RWPE1 (cell line): ENCODE data around the gene STYK1.
"Not testable (repeated sequence)": the region's sequence is repeated elsewhere in the genome, so short reads cannot be mapped to it uniquely, and the experiment has no call there.

Experiments used
- CTCF ChIA-PET: fragments of 350-600 bp; sonication (Branson Sonifier 250); formaldehyde crosslinking; extraction: SDS; loops from one replicate; lab custom pipeline; 2021; lab: Yijun Ruan, JAX
- POLR2A ChIA-PET: fragments of 400-600 bp; formaldehyde crosslinking; extraction: SDS; loops from one replicate; lab custom pipeline; 2020; ENCODE audit warnings: antibody characterized with exemption; ENCODE audit not compliant: low non-redundant PET; lab: Yijun Ruan, JAX
- DNase-seq: peaks from one replicate; pipeline ENCODE4 v3.0.0; 2012; ENCODE audit warnings: low spot score
- H3K27ac ChIP-seq: fragments of 450-650 bp; 2 replicates; pipeline ENCODE4 v1.5.1; 2017
- TF ChIP-seq, protein P1 (sequence below): fragments of 450-650 bp; conservative IDR thresholded peaks from 2 replicates; pipeline ENCODE4 v1.5.1; 2017; ENCODE audit warnings: low read depth, mild to moderate bottlenecking

Gene STYK1

DNA sequence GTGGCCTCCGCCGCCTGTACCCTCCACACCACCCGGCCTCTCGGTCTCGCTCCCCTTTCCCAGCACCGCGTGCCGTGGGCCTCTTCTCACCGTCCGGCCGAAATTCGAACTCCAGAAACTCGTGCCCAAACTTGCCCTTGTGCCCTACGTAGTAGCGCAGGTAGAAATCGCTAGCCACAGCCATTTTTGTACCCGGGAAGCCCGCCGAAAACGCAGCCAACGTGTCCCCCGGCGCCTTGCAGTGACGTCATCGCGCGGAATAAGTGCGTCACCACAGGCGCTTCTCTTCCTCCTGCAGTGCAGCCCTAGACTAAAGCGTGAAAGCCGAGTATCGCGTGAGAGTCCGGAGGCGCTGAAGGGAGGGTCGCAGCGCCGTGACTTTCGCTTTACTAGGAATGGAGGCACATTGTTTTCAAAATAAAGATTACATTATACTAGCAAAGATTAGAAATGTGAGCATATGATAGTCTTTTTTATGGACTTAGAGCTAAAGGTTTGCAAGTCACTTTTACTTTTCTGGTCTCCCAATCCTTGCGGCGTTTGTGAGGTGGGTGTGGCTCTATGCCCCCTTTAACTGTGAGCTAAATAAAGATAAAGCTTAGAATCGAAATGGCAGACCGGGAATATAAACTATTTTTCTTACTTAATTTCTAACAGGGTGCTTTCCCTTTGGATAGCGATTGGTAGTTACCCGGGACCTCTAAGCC lies 60.4 kb downstream of the STYK1 start, which contains the start of gene MAGOHB:
Gene MAGOHB, minus strand, starts transcription at position 261 of the 707 bp plus-strand sequence. Its CDS starts 77 bp downstream, at position 184.
- ChIA-PET POLR2A (no interaction called here), CTCF (interaction anchor here (1.1 kb wide), 1 partner anchor 61 kb away, joined by 3 read pairs; no protein-coding TSS in a partner anchor)
- DNase-seq, result peak; percentile 90
- TF ChIP-seq, protein P1, sequence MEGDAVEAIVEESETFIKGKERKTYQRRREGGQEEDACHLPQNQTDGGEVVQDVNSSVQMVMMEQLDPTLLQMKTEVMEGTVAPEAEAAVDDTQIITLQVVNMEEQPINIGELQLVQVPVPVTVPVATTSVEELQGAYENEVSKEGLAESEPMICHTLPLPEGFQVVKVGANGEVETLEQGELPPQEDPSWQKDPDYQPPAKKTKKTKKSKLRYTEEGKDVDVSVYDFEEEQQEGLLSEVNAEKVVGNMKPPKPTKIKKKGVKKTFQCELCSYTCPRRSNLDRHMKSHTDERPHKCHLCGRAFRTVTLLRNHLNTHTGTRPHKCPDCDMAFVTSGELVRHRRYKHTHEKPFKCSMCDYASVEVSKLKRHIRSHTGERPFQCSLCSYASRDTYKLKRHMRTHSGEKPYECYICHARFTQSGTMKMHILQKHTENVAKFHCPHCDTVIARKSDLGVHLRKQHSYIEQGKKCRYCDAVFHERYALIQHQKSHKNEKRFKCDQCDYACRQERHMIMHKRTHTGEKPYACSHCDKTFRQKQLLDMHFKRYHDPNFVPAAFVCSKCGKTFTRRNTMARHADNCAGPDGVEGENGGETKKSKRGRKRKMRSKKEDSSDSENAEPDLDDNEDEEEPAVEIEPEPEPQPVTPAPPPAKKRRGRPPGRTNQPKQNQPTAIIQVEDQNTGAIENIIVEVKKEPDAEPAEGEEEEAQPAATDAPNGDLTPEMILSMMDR, result no peak
- H3K27ac ChIP-seq, result peak within 1 kb of the TSS; percentile 69

DNA sequence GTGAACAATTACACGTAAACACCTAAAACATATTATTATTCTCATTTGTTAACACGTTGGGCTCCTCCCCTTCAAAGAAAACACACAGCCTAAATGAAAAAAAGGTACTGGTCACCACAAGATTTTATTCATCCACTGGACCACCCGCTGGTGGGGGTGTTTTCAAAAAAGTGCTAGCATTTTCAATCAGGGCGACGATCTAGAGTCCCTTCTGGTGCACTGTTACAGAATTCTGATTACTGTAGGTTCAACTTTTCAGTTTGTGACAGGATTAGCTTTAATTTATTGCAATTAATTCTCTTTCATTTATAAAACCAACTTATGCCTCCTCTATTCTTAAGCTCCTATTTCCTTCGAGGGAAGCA lies 60.9 kb downstream of the STYK1 start:
- DNase-seq, result no peak
- TF ChIP-seq, protein P1, result no peak
- ChIA-PET CTCF (no interaction called here), POLR2A (no interaction called here)
- peak overlapping the region; percentile 69 for H3K27ac ChIP-seq

DNA sequence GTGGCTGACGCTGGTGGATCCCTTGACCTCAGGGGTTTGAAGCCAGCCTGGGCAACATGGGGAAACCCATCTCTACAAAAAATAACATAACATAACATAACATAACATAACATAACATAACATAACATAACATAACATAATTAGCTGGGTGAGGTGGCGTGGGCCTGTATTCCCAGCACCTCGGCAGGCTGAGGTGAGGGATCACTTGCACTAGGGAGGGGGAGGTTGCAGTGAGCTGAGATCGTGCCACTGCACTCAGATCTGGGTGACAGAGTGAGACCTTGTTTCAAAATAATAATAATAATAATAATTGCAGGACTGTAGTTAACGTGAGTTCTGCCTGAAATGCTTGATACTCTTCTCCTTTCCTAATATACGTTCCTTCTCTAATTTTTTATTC lies 61.7 kb downstream of the STYK1 start:
- TF ChIP-seq, protein P1, result no peak
- CTCF ChIA-PET, result interaction anchor here (0.6 kb wide), 1 partner anchor 78 kb away, joined by 3 read pairs; no protein-coding TSS in a partner anchor
- DNase-seq, result no peak
- POLR2A ChIA-PET, result no interaction called here
- no peak overlapping the region for H3K27ac ChIP-seq

DNA sequence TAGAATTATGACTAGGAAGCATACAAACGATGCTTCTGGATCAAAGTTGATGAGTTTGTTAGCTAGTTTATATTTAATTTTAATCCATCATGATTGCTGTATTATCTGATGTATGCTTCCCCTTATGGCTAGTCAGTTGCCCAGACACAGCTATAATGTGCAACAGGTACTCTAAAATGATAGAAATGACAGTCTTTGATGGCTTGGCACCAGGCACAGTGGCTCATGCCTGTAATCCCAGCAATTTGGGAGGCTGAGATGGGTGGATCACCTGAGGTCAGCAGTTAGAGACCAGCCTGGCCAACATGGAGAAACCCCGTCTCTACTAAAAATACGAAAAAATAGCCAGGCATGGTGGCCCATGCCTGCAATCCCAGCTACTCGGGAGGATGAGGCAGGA lies 62.6 kb downstream of the STYK1 start:
- DNase-seq, POLR2A ChIA-PET, H3K27ac ChIP-seq, CTCF ChIA-PET: not testable (repeated sequence)

DNA sequence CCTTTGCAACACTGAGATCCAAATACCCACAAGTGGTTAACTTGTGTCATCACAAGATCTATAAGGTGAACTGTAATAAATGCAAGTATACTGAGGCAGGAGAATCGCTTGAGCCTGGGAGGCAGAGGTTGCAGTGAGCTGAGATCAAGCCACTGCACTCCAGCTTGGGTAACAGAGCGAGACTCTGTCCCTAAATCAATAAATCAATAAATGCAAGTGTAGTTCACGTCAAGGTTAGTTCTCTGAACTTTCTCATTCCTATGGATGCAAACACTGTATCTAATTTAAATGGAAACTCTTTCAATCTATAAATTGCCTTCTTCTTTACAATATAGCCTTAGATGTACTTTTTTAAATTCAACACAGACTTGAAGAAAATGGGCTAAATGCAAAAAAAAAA lies 63.7 kb downstream of the STYK1 start:
- no peak for DNase-seq
- TF ChIP-seq, protein P1, result no peak
- POLR2A ChIA-PET, result no interaction called here
- CTCF ChIA-PET, result no interaction called here
- H3K27ac ChIP-seq, result no peak overlapping the region

DNA sequence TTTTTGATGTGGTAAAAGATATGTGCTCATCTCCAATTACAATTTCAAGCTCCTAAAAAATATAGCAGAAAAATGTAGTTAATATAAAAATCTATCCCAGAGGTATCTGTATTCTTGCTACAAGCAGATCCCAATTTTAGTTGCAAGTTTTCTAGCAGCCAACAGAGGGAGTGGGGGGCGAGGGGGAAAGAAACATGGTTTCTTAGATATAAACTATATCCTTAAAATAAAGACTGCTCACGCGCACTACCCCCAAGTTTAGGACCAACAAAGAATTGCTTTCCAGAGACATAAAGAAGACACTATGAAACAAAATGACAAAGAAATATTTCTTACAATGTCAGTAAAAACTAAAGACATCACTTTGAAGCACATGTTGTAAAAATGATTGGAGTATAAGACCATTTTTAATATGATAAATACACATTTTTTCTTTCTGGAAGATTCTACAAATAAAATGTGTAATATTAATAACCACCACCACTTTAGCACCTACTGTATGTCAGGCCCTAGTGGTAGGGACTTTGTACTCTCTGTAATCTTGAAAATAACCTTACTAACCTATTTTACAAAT lies 65.9 kb downstream of the STYK1 start:
- CTCF ChIA-PET, result interaction anchor here (0.6 to 0.9 kb wide), 3 partner anchors 34 to 1344 kb away, joined by 5 to 7 read pairs (median 7); no protein-coding TSS in a partner anchor
- DNase-seq, result peak; percentile 13
- H3K27ac ChIP-seq, result no peak overlapping the region
- TF ChIP-seq, protein P1, result no peak
- POLR2A ChIA-PET, result no interaction called here

GRCh38 chr12:10601860-10602259 lies 72.0 kb downstream of the STYK1 start:
- no peak for DNase-seq
- TF ChIP-seq, protein P1, result no peak
- ChIA-PET CTCF (no interaction called here), POLR2A (no interaction called here)
- H3K27ac ChIP-seq, result no peak overlapping the region
